ENCODE data around the gene MUC6.

MUC6 gene

DNA sequence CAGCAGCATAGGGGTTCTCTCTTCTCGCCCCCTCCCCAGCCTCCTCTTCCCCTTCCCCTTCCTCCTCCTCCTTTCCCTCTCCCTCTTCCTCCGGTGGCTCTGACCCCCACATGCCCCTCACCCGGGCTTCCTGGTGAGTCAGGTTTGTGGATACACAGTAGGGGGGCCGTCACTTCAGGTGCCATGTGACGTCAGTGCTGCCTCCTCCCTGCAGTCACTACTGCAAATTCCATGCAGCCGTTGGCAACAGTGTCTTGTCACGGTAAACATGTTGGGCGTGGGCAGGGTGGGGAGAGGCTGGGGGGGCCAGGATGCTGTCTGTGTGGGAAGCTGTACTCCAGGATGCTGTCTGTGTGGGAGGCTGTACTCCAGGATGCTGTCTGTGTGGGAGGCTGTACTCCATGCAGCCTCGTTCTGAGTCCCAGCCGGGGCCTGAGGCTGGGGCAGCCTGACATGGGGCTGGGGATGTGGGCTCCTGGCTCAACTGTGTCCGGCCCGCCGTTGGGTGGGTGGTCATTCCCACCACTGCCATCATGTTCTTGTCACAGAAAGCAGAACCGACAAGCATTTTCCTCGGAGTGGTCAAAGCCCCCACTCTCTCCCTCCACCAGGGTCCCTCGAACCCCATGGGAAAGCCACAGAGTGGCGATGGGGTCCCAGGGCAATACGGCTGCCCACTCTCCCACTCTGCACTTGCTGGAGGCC lies 35.8 kb upstream of the MUC6 start:
- no peak for DNase-seq (ENCODE audit: low read depth in 2 of 2)

DNA sequence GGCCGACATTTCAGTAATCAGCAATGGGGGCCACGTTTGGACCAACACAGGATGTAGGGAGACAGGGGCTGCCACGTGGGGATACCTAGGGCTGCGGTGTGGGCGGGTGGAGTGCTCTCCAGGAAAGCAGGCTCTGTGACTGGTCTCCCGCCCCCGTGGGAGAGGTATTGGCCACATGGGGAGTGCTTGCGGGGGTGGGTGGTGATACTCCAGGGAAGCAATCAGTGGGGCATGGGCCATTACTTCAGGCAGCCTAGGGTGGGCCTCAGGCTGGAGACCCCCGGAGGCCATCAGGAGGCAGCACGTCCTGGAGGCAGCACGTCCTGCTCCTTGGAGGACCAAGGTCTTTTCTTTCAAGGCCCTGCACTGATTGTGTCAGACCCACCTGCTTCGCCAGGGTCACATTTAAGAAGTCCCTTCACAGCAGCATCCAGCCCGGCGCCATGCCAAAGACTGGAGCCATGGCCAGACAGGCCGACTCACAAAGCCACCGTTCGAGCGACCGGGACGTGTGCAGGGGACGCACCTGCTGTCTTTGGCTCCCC lies 35.1 kb upstream of the MUC6 start:
- no peak for DNase-seq (ENCODE audit: low read depth in 2 of 2)

DNA sequence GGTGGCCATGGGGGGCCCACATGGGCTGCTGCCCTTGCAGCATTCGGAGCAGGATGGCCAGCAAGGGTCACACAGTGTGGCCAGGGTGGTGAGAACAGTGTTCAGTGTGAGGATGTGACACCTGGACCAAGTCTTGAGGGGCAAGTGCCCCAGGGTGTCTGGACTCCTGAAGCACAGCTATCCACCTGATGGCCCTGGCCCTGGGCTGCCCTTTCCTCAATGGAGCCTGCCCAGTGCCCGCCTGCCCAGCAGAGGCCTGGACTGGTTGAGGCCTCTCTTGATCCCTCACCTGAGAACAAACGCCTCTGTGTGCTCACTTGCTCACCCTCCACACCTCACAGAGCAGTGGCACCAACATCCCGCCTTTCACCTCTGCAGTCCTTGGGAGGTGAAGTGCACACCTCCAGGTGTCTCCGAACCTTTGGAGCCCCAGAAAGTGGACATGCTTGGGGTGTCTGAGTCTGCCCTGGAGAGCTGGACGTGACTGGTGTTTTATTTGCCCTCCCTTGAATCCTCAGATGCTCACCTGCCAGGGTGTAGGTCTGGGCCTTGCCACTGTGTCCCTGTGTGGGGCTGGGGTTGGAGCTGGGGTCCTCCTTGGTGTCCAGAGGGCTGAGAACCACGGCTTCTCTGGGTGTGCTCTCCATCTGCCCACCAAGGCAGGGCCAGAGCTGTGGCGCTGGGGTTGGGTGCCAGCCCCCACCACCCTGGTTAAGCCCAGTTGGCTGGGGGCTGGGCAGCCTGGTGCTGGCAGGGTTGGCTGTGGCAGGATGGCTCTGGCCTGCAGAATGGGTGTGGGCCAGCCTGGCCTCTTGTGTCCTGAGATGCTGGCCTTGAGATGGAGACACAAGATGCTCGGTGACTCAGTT lies 34.3 kb upstream of the MUC6 start:
- no peak for DNase-seq (ENCODE audit: low read depth in 2 of 2)

DNA sequence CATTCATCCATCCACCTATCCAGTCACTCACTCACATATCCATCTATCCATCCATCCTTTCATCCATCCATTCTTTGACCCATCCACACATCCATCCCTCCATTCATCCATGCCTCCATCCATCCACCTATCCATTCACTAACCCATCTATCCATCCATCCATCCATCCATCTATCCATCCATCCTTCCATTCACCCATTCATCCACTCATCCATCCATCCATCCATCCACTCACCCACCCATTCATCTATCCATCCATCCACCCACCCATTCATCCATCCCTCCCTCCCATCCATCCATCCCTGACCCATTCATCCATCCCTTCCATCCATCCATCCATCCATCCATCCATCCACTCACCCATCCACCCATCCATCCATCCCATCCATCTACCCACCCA lies 33.2 kb upstream of the MUC6 start:
- no peak for DNase-seq (ENCODE audit: low read depth in 2 of 2)

DNA sequence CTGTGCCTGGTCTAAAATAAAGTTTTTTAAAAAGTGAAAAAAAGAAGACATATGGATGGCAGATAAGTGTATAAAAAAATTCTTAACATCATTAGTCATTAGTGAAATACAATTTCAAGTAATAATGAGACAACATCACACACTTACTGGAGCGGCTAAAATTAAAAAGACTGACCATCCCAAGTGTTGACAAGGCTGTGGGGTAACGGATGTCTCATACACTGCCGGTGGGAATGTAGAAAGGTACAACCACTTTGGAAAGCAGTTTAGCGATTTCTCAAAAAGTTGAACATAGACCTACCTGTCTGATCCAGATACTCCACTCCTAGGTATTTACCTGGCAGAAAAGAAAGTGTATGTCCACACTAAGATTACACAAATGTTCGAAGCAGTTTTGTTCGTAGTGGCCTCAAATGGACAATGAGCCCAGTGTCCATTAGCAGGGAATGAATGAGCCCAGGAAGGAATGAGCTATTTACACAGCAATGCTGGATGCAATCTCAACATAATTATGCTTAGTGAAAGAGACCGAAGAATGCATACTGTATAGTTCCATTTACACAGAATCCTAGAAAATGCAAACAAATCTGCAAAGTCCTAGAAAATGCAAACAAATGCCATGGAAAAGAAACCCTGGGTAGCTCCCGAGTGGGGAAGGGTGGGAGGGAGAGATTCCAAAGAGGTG lies 31.4 kb upstream of the MUC6 start:
- DNase-seq (ENCODE audit: low read depth in 2 of 2) = no peak

DNA sequence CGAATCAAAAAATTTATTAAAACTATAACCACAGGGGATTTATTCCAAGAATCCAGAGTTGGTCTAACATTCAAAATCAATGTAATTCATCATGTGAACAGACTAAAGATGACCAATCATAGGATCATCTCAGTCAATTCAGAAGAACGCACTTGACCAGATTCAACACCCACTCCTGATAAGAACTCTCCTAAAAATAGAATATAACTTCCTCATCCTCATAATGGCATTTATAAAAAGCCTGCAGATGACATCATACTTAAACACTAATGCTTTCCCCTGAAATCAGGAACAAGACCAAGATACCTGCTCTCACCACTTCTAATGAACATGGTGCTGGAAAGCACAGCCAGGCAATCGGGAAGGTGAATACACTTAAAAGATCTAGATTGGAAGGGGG lies 27.6 kb upstream of the MUC6 start:
- no peak for DNase-seq (ENCODE audit: low read depth in 2 of 2)

DNA sequence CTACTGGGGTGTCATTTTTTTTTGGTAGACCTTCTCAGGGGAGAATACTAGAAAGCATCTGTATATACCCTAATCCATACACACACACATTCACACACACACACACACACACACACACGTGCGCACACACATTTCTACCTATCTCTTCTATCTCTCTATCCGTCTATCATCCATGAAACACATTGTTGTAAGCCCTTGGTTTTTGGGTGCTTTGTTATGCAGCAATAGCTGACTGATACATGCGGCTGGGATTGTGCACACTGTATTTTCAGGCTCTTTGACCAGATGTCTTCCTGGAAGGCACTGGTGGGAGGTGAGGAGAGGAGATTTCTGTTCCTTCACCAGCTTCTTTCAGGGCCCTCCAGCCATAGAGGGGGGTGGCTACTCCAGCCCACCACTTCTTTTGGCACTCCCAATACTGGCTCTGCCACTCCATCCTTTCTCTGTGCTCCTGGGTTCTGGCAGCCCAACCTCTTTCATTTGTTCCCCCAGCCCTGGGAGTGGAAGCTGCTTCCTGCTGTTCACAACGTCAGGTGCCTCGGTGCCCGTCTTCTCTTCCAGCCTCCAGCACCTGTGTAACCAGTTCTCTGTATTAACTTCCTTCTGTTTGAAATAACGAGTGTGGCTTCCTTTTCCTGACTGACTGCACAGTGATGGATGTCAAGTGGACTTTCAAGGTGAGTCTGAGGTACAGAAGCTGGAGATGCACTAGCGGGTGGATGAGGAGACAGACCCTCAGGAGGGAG lies 25.7 kb upstream of the MUC6 start:
- DNase-seq (ENCODE audit: low read depth in 2 of 2) = no peak

DNA sequence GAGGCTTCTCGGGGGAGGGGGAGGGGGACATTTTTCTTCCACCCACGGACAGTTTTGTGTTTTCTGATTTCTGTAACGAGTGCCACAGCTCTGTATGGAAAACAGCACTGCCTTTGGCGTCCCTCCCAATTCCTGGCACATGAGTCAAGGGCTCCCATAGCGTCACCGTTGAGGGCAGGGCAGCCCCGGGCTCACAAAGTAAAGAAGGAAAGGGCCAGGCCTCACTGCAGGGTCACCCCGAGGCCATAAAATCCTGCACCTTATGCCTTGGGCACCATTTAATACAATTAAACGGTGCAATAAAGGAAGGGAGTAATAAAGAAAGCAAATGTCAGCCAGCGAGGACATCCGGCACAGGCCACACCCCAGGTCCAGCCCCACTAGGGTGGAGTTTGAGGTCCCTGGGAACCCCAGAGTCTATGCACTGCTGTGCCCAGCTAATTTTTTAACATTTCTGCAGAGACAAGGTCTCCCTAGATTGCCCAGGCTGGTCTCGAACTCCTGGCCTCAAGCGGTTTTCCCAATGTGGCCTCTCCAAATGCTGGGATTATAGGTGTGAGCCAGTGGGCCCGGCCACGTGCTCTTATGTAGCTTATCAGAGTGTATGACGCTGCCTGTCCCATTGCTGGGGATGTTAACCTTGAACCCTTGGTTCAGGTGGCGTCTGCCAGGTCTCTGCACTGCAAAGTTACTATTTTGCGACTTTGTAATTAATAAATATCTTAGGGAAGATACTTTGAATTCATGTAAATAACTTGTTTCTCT lies 24.5 kb upstream of the MUC6 start:
- DNase-seq (ENCODE audit: low read depth in 2 of 2) = no peak

DNA sequence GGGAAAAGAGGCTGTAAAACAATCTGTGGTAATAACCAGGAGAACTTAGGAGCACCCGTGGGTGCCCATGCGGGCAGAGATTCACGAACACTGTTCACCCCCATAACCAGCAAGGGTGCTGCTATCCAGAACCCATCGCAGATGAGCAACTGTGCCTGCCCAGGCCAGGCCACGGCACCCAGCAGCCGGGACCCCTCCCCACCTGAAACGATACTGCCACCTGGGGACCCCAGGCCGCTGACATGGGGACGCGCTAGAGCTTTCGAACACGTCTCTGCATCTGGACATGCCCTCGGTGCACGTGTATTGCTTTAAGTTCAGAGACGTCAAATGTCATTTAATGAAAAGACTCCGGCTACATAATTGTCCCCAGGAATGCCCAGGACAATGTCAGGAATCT lies 23.9 kb upstream of the MUC6 start:
- DNase-seq (ENCODE audit: low read depth in 2 of 2) = no peak

DNA sequence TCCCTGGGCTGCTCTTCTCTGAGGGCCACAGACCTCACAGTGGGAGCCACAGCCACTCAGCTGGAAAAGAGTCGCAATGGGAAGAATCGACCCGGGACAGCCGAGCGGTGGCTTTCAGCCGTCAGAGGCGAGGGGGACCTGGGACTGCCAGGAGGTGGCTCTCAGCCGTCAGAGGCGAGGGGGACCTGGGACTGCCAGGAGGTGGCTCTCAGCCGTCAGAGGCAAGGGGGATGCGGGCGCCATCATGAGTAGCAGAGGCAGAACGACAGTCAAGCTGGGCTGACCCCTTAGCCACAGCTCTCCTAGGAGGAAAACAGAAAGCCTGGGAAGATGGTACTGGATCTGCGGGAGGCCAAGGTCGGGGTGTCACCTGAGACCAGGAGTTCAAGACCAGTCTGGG lies 23.2 kb upstream of the MUC6 start:
- no peak for DNase-seq (ENCODE audit: low read depth in 2 of 2)

DNA sequence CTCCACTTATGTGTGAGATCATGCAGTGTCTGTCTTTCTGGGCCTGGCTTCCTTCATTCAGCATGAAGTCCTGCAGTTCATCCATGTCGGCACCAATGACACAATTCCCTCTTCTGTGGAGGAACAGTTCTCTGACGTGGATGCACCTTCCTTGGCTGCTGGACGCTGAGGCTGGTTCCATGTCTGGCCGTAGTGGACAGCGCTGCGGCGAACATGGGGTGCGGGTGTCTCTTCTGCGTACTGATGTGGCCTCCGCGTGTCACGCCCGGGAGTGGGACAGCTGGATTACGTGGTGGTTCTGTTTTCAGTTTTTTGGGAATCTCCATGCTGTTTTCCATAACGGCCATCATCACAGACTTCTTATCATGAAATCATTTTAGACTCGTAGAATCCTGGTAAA lies 21.3 kb upstream of the MUC6 start:
- DNase-seq (ENCODE audit: low read depth in 2 of 2) = no peak

DNA sequence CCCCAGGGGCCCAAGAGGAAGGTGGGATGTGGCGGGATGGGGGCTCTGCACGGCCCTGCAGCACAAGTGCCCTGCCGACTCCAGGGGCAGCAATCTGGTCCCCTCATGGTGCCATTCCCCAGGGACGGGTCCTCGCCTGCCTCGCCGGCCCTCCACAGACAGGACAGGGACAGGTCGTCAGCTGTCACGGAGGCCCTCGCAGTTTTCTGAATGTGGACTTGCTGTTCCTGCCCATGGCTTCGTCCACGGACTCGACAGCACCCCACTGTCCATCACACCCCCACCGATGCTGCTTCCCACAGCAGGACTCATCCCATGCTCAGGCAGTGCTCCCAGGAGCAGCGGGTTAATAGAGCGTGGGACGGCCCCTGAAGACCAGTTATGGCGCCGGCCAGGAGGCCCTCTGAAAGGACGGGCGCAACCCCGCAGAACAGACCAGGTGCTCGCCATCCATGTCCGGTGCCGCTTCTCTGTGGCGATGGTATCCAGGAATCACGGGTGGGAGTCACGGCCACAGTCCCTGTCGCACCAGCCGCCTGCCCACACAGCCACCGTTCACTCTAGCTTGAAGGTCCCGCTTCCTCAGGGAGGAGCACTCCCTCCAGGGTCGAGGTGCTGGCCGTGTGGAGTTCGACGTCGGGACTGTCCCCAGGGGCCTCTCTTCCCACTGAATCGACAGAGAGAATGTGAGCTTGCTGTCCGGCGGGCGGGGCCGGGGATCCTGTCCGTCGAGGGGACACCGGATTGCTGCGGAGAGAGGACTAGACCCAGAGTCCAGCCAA lies 19.7 kb upstream of the MUC6 start:
- DNase-seq (ENCODE audit: low read depth in 2 of 2) = no peak

DNA sequence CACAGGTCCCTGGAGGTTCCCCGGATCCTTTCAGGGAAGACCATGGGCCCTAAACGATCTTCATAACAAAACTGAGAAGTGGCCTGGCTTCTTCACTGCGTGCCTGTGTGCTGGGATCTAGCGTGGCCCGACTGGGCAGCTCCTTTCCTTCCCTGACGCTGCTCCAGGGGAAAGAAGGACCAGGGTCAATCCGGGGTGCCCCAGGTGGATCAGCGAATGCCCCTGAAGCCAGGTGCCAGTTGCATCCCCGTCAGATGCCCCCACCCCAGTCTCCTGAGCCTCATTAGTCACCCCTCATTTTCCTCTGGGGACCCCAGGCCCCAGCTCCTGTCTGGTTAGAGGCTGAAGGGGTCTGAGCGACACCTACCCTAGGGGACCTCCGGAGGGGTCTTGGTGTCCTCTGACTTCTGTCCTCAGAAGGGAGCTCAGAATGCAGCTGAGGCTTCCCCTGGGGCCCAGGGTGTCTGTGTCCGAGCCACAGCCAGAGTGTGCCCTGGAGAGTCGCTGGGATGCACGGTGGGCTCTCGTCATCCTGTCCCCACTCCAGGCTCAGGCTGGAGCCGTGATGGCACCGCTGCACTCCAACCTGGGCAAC lies 18.7 kb upstream of the MUC6 start:
- DNase-seq (ENCODE audit: low read depth in 2 of 2) = no peak

DNA sequence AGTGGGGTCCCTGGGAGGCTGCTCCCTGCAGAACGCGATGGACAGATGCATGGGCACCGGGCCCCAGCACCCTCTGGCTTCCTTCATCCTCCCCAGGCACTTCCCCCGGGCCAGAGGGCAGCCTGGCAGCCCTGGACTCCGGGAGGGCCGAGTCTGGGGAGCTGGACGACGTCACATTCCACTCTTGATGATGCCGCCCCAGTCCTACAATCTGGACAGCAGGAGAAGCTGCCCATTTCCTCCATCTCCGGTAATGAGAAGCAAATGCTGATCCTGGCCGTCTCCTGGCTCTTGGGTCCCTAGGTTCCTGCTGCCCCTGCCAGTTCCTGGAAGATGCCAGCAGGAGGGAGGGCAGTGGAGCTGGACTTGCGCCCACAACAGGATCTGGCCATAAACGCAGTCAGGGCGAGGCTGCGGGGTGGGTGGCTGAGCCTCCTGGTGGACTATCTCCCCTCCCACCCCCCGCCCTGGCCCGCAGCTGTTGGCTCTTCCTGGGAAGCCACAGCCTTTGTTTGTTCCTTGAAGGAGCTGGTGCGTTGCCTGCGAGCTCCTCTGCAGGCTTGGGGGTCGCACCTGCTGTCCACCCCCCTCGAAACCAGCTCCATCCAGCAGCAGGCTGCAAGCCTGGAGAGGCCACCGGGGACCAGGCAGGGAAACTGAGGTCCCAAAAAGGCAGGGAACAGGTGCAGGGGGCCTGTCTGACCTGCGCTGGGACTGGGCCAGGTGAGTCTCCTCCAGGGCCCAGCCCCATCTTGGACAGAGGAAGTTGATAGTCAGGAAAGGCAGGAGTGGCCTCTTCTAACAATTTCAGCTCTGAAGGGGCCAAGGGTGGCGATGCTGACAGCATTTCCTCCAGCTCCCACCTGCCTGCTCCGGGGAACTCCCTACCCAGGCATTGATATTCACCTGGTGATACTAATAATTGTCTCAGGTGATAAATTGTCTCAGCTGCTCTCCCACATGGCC lies 17.9 kb upstream of the MUC6 start:
- DNase-seq (ENCODE audit: low read depth in 2 of 2) = no peak

DNA sequence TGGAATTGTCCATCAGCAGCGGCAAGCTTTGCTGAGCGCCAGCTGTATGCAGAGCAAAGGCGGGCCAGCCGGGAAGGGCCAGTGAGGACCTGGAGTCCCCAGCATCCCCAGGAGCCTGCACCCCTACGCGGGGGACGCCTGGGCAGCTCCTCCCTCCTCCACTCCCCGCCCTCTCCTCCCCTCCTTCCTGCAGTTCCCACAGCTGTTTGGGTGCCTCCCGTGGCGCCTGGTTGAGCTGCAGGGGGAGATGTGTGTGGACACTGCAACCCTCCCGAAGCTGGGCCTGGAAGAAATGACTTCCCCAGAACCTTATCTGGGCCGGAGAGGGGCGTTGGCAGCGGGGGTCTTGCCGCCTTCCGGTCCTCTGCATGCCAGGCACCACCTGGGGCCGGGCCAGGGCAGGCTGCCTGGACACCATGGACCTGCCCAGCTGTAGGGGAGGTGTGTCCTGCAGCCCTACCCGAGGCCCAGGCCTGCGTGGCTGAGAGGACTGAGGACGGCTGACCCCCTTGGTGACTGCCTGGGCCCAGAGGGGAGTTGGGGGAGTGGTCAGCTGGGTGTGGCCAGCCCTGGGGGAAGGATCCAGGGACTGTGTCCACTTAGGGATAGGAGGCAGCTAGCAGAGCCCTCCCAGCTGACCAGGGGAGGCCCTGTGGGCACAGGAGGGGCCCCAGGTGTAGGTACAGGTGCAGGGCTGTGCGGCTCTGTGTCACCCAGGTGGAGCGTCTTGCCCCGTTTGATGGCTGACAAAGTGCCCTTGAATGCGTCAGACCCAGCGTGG lies 16.8 kb upstream of the MUC6 start:
- DNase-seq (ENCODE audit: low read depth in 2 of 2) = no peak

DNA sequence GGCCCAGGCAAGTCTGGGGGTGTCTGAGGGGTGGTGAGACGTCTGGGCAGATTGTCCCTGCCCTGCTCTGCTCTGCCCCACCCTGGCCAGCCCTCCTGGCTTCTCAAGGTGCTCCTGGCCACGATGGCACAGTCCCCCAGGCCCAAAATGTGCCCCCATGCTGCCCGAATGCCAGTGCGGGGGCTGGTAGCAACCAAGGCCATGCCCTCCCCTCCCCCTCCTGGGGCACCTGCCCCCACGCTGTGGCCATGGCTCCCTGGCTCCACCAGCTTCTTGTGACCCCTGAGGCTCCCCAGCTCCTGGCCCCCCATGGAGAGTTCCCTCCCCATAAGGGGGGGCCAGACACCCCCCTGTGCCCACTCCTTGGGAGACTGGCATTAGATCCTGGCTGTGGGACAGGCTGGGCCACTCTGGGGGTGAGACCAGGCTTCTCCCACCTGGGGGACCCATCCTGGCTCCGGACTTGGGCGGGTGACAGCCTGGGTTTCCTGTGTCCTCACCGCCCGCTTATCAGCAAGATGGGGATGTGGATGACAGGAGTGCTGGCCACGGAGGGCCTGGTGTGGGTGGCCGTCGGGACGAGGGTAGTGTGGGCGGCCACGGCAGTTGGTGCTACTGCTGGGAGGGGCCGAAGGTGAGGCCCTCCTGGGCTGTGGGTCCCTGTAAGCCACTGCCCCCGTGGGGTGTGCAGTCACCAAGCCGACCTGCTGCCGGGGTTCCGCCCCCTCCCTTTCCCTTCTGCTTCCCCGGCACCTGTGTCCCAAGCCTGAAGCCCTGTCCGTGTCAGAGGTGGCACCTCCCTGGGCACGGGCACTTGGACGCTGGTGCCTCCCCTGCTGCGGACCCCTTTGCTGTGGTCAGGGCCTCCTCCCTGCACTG lies 15.9 kb upstream of the MUC6 start:
- no peak for DNase-seq (ENCODE audit: low read depth in 2 of 2)

Data from stimulated activated CD8-positive, alpha-beta memory T cell treated with anti-CD3 and anti-CD28 coated beads, Interleukin-15, amount 100 ng/mL, for 4 hours (primary cell).